H9 (cell line): Measurements from ENCODE around the gene FBXO42. TPM values are rescaled to one million over a fixed set of nuclear protein-coding genes. Genes with fewer than 3 reads are reported as not detected.

ENCODE experiments used
- DNase-seq: peaks from one replicate; pipeline ENCODE4 v3.0.0-alpha.2; 2017
- H2AFZ ChIP-seq: one replicate; pipeline ENCODE4 v1.6.1; 2013; ENCODE audit warnings: mild to moderate bottlenecking, low read length, control low read depth, moderate library complexity
- H2AK5ac ChIP-seq: 2 replicates; pipeline ENCODE4 v1.6.1; 2013; ENCODE audit warnings: low read length, control low read depth, mixed read lengths; ENCODE audit not compliant: insufficient read length
- H2BK120ac ChIP-seq: one replicate; pipeline ENCODE4 v1.6.1; 2013; ENCODE audit warnings: low read depth, mild to moderate bottlenecking, low read length, control low read depth, inconsistent platforms; ENCODE audit not compliant: poor library complexity, severe bottlenecking
- H2BK12ac ChIP-seq: 2 replicates; pipeline ENCODE4 v1.6.1; 2013; ENCODE audit warnings: low read length, control low read depth, mixed read lengths, low read depth; ENCODE audit not compliant: insufficient read length
- H2BK15ac ChIP-seq: 2 replicates; pipeline ENCODE4 v1.6.1; 2013; ENCODE audit warnings: low read depth, low read length, control low read depth
- H2BK20ac ChIP-seq: one replicate; pipeline ENCODE4 v1.6.1; 2013; ENCODE audit warnings: low read depth, mild to moderate bottlenecking, low read length, control low read depth, inconsistent platforms; ENCODE audit not compliant: poor library complexity, severe bottlenecking
- H2BK5ac ChIP-seq: 2 replicates; pipeline ENCODE4 v1.6.1; 2013; ENCODE audit warnings: low read length, control low read depth, mixed read lengths; ENCODE audit not compliant: insufficient read length
- H3K14ac ChIP-seq: 2 replicates; pipeline ENCODE4 v1.6.1; 2013; ENCODE audit warnings: low read length, control low read depth; ENCODE audit not compliant: insufficient read depth
- H3K18ac ChIP-seq: 2 replicates; pipeline ENCODE4 v1.6.1; 2013; ENCODE audit warnings: low read depth, mild to moderate bottlenecking, mixed read lengths, low read length, control low read depth; ENCODE audit not compliant: insufficient read length
- H3K23ac ChIP-seq: 2 replicates; pipeline ENCODE4 v1.6.1; 2013; ENCODE audit warnings: low read length, control low read depth, mixed read lengths, low read depth; ENCODE audit not compliant: insufficient read length
- H3K23me2 ChIP-seq: 2 replicates; pipeline ENCODE4 v1.6.1; 2013; ENCODE audit warnings: low read depth, mild to moderate bottlenecking, mixed read lengths, low read length, control low read depth; ENCODE audit not compliant: insufficient read length, poor library complexity, severe bottlenecking
- H3K27ac ChIP-seq: 2 replicates; pipeline ENCODE4 v1.5.1; 2013; ENCODE audit warnings: low read length, control low read depth, mixed read lengths, low read depth; ENCODE audit not compliant: insufficient read length
- H3K27me3 ChIP-seq: 2 replicates; pipeline ENCODE4 v1.6.1; 2013; ENCODE audit warnings: low read length, control low read depth, inconsistent platforms; ENCODE audit not compliant: insufficient read depth
- H3K4ac ChIP-seq: 2 replicates; pipeline ENCODE4 v1.6.1; 2013; ENCODE audit warnings: low read depth, mild to moderate bottlenecking, control low read depth, inconsistent platforms, low read length, moderate library complexity
- H3K4me1 ChIP-seq: 2 replicates; pipeline ENCODE4 v1.6.1; 2013; ENCODE audit warnings: low read length, control low read depth, inconsistent platforms; ENCODE audit not compliant: insufficient read depth
- H3K4me2 ChIP-seq: 2 replicates; pipeline ENCODE4 v1.6.1; 2013; ENCODE audit warnings: low read length, control low read depth, mixed read lengths; ENCODE audit not compliant: insufficient read length, insufficient read depth
- H3K56ac ChIP-seq: 2 replicates; pipeline ENCODE4 v1.6.1; 2013; ENCODE audit warnings: low read depth, mild to moderate bottlenecking, mixed read lengths, low read length, control low read depth; ENCODE audit not compliant: insufficient read length
- H3K79me1 ChIP-seq: 2 replicates; pipeline ENCODE4 v1.6.1; 2013; ENCODE audit warnings: low read depth, mild to moderate bottlenecking, moderate library complexity, low read length, control low read depth, inconsistent platforms; ENCODE audit not compliant: insufficient read depth, poor library complexity, severe bottlenecking
- H3K79me2 ChIP-seq: 2 replicates; pipeline ENCODE4 v1.6.1; 2013; ENCODE audit warnings: low read length, control low read depth, inconsistent platforms; ENCODE audit not compliant: insufficient read depth
- H3K9ac ChIP-seq: 2 replicates; pipeline ENCODE4 v1.6.1; 2013; ENCODE audit warnings: low read length, control low read depth, mixed read lengths; ENCODE audit not compliant: insufficient read length; ENCODE audit errors: extremely low read depth
- H3K9me3 ChIP-seq: one replicate; pipeline ENCODE4 v1.6.1; 2013; ENCODE audit warnings: low read depth, low read length, inconsistent platforms; ENCODE audit not compliant: control insufficient read depth
- H3T11ph ChIP-seq: one replicate; pipeline ENCODE4 v1.6.1; 2013; ENCODE audit warnings: mild to moderate bottlenecking, low read length, control low read depth, inconsistent platforms
- H4K20me1 ChIP-seq: one replicate; pipeline ENCODE4 v1.6.1; 2013; ENCODE audit not compliant: control insufficient read depth, insufficient read length, insufficient read depth
- H4K5ac ChIP-seq: 2 replicates; pipeline ENCODE4 v1.6.1; 2013; ENCODE audit warnings: low read depth, mild to moderate bottlenecking, mixed read lengths, low read length, control low read depth; ENCODE audit not compliant: insufficient read length
- H4K8ac ChIP-seq: replicated peaks from 2 replicates; pipeline ENCODE4 v1.6.1; 2013; ENCODE audit warnings: low read length, control low read depth, mixed read lengths, low read depth; ENCODE audit not compliant: insufficient read length
- H4K91ac ChIP-seq: 2 replicates; pipeline ENCODE4 v1.6.1; 2013; ENCODE audit warnings: low read depth, mild to moderate bottlenecking, moderate library complexity, mixed read lengths, low read length, control low read depth; ENCODE audit not compliant: insufficient read length
- H3K27ac Mint-ChIP-seq, 3 experiments: 2 replicates in 2 of 3; 3 replicates in 1 of 3; pipeline ENCODE4 v1.8.0; 2020 to 2021; ENCODE audit warnings: mixed read lengths in 3 of 3, mild to moderate bottlenecking in 1 of 3, moderate library complexity in 1 of 3
- H3K27me3 Mint-ChIP-seq: 2 replicates; pipeline ENCODE4 v1.8.0; 2021; ENCODE audit warnings: low read depth, mild to moderate bottlenecking, moderate library complexity, mixed read lengths
- H3K36me3 Mint-ChIP-seq, 3 experiments: 2 replicates in 2 of 3; 3 replicates in 1 of 3; pipeline ENCODE4 v1.8.0; 2020 to 2021; ENCODE audit warnings: low read depth in 3 of 3, mixed read lengths in 3 of 3; ENCODE audit not compliant: insufficient read depth in 1 of 3
- H3K4me1 Mint-ChIP-seq, 2 experiments: 2 replicates each; pipeline ENCODE4 v1.8.0; 2020; ENCODE audit warnings: mixed read lengths in 2 of 2
- H3K4me3 Mint-ChIP-seq, 2 experiments: 2 replicates in 1 of 2; 3 replicates in 1 of 2; pipeline ENCODE4 v1.8.0; 2020 to 2021; ENCODE audit warnings: mild to moderate bottlenecking in 2 of 2, mixed read lengths in 2 of 2, moderate library complexity in 1 of 2
- H3K9me3 Mint-ChIP-seq, 2 experiments: 2 replicates in 1 of 2; 3 replicates in 1 of 2; pipeline ENCODE4 v1.8.0; 2020; ENCODE audit warnings: mild to moderate bottlenecking in 2 of 2, mixed read lengths in 2 of 2, moderate library complexity in 1 of 2
- WGBS: extraction: QIAGEN DNeasy Blood & Tissue Kit; methylation state at CpG from one replicate; pipeline ENCODE4 v1.1.7; 2013; ENCODE audit warnings: missing lambda C conversion rate, low lambda C conversion rate, mixed read lengths; ENCODE audit not compliant: insufficient read length; ENCODE audit errors: extremely low coverage; 5-methylcytosine and 5-hydroxymethylcytosine counted together
- total RNA-seq: library from RNA; stranded (reverse); gene quantifications from 2 replicates; pipeline ENCODE4 v1.2.1, GENCODE V29; 2021
- TF ChIP-seq, protein P1 (sequence below): fragments of 200-600 bp; sonication (generic); conservative IDR thresholded peaks from 3 replicates; pipeline ENCODE4 v1.8.0; 2021; ENCODE audit warnings: antibody characterized with exemption, mild to moderate bottlenecking

The FBXO42 gene
- total RNA-seq, 1 experiment from 2014 or later, result 17.4 TPM

DNA sequence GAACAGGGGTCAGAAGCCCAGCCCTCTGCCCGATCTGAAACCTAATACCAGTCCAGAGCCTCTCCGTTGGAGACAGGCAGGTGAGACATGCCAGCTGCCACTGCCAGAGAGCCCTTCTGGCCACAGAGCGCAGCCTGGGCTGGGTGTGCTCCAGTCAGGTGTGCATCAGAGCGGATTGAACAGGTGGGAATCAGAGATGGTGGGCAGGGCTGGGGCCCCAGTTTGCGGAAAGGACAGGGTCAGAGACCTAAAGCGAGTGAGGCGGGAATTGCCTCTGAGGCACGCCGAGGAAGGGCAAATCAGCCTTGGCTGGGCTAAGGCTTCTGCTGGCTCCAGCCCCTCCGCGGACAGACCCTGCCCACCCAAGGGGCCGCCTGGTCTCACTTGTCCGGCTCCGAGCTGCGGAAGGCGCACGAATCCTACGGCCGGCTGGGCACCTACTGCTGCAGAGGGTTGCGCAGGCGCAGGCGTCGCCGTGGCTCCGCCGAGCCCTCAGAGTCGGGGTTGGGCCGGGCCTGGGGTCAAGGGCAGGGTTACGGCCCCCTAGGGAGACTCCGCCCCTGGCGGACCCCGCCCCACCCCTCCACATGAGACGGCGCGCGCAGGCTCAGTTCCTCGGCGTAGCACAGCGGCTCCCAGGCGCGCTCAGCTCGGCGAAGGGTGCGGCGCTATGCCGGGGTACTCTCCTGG is 125.6 kb downstream of the FBXO42 start:
- H3K4me1 Mint-ChIP-seq, result peaks cover 20 to 23% of the 10 kb centered on the region in 2 experiments
- Histone ChIP-seq H3K23me2 (peaks cover 9% of the 10 kb centered on the region), H3K79me2 (no peaks in the 10 kb centered on the region), H3T11ph (no peak overlapping the region), H3K9me3 (no peaks in the 10 kb centered on the region), H4K5ac (no peak overlapping the region), H4K20me1 (peaks cover 4% of the 10 kb centered on the region), H3K23ac (no peak overlapping the region), H2BK12ac (no peak overlapping the region), H3K79me1 (no peaks in the 10 kb centered on the region), H2BK120ac (no peak overlapping the region), H4K8ac (no peak overlapping the region), H3K27me3 (peaks cover 19% of the 10 kb centered on the region; the same call in 1 of the 2 replicates), H2AK5ac (no peak overlapping the region), H3K9ac (peak overlapping the region; percentile 6), H4K91ac (no peak overlapping the region), H2BK5ac (no peak overlapping the region), H3K18ac (no peak overlapping the region), H3K4ac (no peak overlapping the region), H3K4me2 (peak overlapping the region; percentile 65), H2BK15ac (no peak overlapping the region), H3K56ac (no peak overlapping the region), H2BK20ac (no peak overlapping the region), H3K27ac (no peak overlapping the region), H3K4me1 (no peaks in the 10 kb centered on the region), H2AFZ (no peak overlapping the region), H3K14ac (no peak overlapping the region)
- H3K9me3 Mint-ChIP-seq, result no peaks in the 10 kb centered on the region; a peak in 2 of 5 replicates
- no peaks in the 10 kb centered on the region for H3K36me3 Mint-ChIP-seq
- DNase-seq, result peak; percentile 93
- H3K4me3 Mint-ChIP-seq, result peak overlapping the region; percentile 69 to 83
- WGBS, result no CpG with 5 or more reads among the region's 46 CpGs
- TF ChIP-seq, protein P1, sequence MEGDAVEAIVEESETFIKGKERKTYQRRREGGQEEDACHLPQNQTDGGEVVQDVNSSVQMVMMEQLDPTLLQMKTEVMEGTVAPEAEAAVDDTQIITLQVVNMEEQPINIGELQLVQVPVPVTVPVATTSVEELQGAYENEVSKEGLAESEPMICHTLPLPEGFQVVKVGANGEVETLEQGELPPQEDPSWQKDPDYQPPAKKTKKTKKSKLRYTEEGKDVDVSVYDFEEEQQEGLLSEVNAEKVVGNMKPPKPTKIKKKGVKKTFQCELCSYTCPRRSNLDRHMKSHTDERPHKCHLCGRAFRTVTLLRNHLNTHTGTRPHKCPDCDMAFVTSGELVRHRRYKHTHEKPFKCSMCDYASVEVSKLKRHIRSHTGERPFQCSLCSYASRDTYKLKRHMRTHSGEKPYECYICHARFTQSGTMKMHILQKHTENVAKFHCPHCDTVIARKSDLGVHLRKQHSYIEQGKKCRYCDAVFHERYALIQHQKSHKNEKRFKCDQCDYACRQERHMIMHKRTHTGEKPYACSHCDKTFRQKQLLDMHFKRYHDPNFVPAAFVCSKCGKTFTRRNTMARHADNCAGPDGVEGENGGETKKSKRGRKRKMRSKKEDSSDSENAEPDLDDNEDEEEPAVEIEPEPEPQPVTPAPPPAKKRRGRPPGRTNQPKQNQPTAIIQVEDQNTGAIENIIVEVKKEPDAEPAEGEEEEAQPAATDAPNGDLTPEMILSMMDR, result no peak
- H3K27ac Mint-ChIP-seq, result peak overlapping the region in 1 of 3 experiments; percentile 44; a peak in 1 of 7 replicates
- peaks cover 70% of the 10 kb centered on the region for H3K27me3 Mint-ChIP-seq
